Measurements from ENCODE around the gene PGC. TPM values are rescaled to one million over a fixed set of nuclear protein-coding genes. Genes with fewer than 3 reads are reported as not detected.

The PGC gene
- total RNA-seq, 1 donor from 2014 or later: not detected

DNA sequence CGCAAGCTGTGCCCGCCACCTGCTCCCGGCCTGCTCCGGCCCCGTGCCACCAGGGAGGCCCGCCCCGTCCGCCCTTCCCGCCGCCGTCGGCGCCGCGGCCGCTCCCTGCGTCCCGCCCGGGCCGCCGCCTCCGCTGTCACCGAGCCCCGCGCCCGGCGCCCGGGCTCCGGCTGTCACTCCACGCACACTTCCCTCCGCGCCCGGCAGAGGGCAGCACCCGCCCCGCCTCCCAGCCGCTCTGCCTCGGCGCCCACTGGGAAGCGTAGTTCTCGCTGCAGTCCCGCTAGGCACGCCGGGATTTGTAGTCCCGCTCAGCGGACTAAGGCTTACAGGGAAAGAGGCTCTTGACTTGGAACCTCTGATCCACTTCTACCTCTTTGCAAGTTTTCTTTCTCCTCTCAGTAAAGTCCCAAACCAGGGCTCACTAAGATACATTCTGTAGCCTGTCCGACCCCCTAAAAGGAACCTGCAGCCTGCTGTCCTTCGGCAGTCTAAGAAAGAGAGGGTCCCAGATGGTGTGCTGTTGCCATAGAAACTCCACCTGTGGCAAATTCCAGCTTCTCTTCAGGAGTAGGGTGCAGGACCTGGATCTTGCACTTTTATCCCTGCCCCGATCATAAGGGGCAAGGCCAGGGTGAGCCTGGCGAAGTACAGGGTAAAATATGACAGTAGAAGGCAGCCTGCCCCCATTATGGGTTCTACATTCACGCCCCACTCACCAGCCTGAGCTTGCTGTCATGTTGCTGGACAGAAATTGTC lies 11.6 kb downstream of the PGC start, which contains the start of gene TFEB:
TFEB (minus strand) TSS at position 182 of the 759 bp plus-strand sequence. CDS start 44,395 bp downstream, outside the sequence.
- peak; percentile 97 for DNase-seq
- peak; percentile 68 for ATAC-seq (ENCODE audit: poor library complexity)
- intact Hi-C loops (cut with DNase I): loop anchor here (2.0 kb wide), 1 partner anchor 31 kb away; no protein-coding TSS in a partner anchor

- ATAC-seq (ENCODE audit: poor library complexity): peak; percentile 84
- peak; percentile 91 for DNase-seq
- intact Hi-C loops (cut with DNase I): loop anchor here (2.0 kb wide), 1 partner anchor 30 kb away; no protein-coding TSS in a partner anchor
These were observed 12.4 kb downstream of the PGC start for GRCh38 chr6:41734666-41735426.

- intact Hi-C loops (cut with DNase I): loop anchor here (2.0 kb wide), 1 partner anchor 29 kb away; no protein-coding TSS in a partner anchor
- ATAC-seq (ENCODE audit: poor library complexity) (peak; percentile 81), DNase-seq (peak; percentile 88)
These were observed 13.2 kb downstream of the PGC start for GRCh38 chr6:41733707-41734665.

DNA sequence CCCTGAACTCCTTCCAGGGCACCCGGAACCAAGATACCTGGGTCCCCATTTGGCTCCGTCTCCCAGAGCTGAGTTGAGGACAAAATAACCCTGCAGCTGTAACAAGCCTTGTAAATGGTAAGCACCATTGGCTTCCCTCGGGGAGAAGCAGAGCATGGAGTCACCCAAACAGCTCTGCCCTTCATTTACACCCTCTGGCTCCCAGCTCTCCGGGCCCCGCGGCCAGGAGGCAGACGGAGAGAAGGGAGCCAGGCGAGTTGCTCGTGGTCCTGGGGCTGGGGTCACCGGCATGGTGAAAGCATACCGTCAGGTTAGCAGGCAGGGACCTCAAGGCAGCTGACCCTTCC lies 13.9 kb downstream of the PGC start:
- DNase-seq (no peak), ATAC-seq (ENCODE audit: poor library complexity) (no peak)
- intact Hi-C loops (cut with DNase I): no loop called here

DNA sequence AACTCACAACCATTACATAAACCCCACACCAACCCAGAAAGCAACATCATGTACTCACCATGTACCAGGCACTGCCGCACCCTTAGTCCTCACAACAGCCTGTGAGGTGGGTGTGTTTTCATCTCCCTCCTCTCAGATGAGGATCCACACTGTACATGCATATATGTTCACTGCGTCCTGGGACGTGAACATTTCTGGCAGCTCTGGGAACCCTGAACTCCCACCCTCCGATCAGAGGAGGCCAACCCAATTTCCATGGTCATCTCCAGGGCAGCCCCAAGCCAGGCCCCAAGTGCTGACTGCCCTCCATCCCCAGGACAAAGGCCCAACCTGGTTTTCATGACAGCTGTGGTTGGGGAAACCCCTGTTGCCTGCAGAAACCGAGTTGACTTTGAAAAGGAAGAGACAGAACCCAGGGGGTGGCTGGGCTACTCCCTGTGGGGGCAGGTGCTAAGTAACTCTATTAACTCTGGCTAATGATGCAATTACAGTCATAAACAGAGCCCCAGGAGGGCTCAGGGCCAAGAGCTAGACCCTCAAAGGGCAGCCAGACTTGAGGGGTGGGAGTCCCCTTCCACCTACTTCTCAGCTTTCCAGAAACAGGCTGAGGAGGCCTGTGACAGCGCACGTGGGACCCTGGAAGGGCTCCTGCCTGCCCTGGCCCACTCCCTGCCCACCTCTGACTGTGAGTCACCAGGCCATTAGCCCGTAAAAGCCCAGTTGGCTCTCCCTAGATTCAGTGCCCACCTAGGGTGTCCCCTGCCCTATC lies 14.4 kb downstream of the PGC start:
- ATAC-seq (ENCODE audit: poor library complexity) (no peak), DNase-seq (peak; percentile 37)
- intact Hi-C loops (cut with DNase I): no loop called here

GRCh38 chr6:41732149-41732548 lies 15.0 kb downstream of the PGC start:
- ATAC-seq (ENCODE audit: poor library complexity) (no peak), DNase-seq (no peak)
- intact Hi-C loops (cut with DNase I): no loop called here

- intact Hi-C loops (cut with DNase I): no loop called here
These were observed 15.6 kb downstream of the PGC start for GRCh38 chr6:41731561-41732086.

DNA sequence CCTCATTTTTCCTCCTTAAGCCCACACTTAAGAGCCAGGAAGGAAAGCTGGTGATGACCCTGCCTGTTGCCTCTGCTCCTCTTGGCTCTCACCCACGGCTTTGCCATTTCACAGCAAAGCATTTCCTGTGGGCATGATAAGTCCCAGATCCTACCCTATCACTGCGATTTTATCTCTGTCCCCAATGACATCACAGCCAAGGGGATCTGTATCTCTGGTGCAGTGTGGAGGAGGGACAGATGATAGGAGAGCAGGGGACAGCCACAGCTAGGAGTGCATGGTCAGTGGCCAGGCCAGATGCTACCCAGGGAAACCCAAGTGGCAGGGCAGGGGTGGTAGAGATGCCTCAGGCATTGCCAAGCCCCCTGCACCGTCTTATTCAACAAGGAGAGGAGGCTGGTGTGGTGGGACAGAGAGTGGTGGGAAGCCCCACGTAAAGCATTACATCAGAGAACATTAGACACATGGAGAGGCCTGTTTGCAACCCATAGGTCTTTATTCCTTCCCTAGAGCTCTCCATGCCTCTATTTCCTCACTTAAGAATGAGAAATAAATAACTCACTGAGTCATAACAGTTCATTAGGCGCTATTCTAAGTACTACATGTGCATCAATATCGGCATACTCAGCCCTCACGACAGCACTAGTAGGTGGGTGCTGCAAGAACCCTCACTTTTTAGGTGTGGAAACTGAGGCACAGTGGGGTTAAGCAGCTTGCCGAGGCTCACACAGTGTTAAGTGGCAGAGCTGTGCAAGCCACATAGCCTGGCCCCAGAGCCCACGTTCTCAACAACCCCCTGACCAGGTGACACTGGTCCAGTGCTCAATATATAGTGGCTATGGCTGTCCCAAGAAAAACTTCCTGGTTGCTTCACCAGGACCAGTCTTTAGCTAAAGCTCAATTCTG lies 16.4 kb downstream of the PGC start:
- intact Hi-C loops (cut with DNase I): no loop called here
- ATAC-seq (ENCODE audit: poor library complexity): no peak
- peak; percentile 24 for DNase-seq

More at GRCh38 chr6:41731561-41732086, 15.6 kb downstream of the PGC start:
- DNase-seq: peak; percentile 35
- ATAC-seq (ENCODE audit: poor library complexity): no peak

DNA sequence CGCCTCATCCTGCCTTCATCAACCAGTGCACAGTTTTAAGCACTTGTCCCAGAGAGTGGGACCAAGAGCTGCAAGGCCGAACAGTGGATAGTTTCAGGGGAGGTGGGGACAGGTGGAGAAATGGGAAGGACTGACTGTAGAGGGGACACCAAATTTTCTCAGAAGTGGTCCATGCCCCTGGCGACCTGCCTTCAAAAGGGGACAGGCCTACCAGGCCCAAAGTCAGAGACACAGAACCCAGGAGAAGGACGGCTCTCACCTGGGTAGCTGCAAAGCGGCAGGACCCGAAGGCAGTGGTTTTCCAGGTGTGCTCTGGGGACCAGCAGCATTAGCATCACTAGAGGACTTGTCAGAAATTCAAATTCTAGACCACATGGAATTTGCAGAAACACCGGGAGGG lies 17.6 kb downstream of the PGC start:
- ATAC-seq (ENCODE audit: poor library complexity) (no peak), DNase-seq (peak; percentile 40)
- intact Hi-C loops (cut with DNase I): no loop called here

GRCh38 chr6:41728954-41729353 lies 18.2 kb downstream of the PGC start:
- intact Hi-C loops (cut with DNase I): no loop called here
- peak; percentile 35 for DNase-seq
- ATAC-seq (ENCODE audit: poor library complexity): no peak

DNA sequence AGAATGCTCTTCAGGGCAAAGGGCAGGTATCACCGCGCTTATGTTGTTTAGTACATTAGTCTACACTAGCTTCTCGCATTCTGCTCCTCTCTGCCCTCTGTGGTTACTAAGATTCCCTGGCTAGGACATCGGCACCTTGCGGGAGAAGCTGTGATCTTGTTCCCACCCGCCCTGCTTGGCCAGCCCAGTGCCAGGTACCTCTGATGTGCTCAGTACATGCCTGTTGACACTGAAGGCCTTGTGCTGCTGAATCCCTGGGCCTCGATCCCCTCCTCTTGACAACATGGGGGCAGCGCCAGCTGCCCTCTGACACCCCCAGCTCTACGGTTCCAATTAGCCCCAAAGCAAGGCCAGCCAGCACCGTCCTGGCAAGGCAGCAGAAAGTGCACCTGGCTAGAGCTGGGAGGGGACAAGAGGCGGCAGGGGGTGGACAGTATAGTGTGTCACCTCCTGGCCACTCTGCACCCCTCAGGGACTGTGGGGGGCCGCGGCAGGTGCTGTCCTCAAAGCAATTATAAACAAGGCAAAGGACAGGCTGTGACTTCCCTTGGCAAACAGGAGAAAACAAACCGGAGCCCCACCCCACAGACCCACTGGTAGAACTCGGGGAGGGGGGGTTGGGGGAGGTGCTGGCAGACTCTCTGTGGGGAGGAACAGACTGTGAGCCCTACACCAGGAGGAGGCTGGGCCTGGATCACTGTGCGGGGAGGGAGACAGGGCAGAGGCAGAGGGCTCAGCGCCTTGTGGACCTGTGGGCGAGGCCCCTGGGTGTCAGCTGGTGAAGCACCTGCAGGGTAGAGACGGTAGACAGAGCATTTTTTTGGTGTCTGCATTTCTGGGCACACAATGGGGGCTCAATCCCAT lies 18.9 kb downstream of the PGC start:
- ATAC-seq (ENCODE audit: poor library complexity) (peak; percentile 48), DNase-seq (peak; percentile 48)
- intact Hi-C loops (cut with DNase I): no loop called here

GRCh38 chr6:41727705-41728072 lies 19.5 kb downstream of the PGC start:
- ATAC-seq (ENCODE audit: poor library complexity) (no peak), DNase-seq (peak; percentile 15)
- intact Hi-C loops (cut with DNase I): no loop called here

- ATAC-seq (ENCODE audit: poor library complexity) (no peak), DNase-seq (peak; percentile 43)
- intact Hi-C loops (cut with DNase I): no loop called here
These were observed 20.3 kb downstream of the PGC start for GRCh38 chr6:41726876-41727275.

DNA sequence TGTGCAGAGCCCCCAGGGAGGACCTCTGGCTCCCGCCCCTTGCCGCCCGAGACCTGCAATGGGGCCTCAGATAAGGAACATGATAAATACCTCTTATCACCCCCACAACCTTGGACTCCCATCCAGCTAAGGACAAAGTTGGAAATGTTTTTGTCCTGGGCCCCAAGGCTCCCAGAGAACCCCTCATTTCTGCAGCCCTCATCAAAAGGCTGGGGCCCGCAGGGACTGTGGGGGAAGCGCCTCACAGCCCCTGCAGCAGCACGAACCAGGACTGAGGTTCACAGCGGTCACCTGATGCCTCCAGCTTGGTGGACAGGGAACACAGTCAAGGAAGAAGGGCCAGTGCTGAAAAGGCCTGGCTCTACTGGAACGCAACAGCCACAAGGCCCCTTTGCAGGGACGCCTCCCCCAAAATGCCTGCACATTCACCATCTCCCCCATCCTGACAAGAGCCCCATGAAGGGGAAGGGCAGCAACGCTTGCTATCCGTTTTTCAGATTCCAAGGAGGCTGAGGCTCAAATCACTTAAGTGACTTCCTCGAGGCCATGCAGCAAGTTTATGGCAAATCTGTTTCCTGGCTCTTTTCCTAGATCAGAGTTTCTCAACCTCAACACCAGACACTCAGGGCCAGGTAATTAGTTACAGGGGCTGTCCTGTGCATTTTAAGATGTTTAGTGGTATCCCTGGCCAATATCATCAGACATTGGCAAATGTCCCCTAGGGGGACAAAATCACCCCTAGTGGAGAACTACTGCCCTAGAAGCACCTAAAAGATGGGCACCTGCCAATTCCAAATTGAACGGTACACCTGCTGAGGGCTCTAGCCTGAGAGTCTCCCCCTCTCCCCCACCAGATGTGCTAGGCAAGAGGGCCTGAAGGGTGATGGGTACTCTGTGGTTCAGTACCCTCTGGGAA lies 22.4 kb downstream of the PGC start:
- intact Hi-C loops (cut with DNase I): no loop called here
- DNase-seq (no peak), ATAC-seq (ENCODE audit: poor library complexity) (no peak)

- intact Hi-C loops (cut with DNase I): no loop called here
- no peak for ATAC-seq (ENCODE audit: poor library complexity)
- DNase-seq: no peak
These were observed 23.0 kb downstream of the PGC start for GRCh38 chr6:41724228-41724580.
